ENCODE data around the gene MAFB.

DNA sequence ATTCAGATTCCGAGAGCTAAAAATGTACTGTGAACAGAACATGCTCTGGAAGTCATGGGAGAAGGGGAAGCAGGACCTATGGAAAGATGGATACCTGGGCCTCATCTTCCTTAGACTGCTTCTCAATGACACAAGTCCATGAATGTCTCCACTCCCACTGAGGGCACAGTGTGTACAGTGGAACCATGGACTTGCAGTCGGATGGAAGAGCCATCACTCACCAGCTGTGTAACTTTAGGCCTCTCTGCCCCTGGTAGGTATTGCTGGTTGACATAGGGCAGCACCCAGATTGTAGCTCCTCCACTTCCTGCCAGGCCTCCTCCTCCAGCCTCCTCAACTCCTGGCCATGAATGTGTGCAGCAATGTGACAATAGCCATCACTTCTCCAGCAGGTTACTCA, 52.5 kb downstream of the MAFB start:
- TF ChIP-seq, protein P1, sequence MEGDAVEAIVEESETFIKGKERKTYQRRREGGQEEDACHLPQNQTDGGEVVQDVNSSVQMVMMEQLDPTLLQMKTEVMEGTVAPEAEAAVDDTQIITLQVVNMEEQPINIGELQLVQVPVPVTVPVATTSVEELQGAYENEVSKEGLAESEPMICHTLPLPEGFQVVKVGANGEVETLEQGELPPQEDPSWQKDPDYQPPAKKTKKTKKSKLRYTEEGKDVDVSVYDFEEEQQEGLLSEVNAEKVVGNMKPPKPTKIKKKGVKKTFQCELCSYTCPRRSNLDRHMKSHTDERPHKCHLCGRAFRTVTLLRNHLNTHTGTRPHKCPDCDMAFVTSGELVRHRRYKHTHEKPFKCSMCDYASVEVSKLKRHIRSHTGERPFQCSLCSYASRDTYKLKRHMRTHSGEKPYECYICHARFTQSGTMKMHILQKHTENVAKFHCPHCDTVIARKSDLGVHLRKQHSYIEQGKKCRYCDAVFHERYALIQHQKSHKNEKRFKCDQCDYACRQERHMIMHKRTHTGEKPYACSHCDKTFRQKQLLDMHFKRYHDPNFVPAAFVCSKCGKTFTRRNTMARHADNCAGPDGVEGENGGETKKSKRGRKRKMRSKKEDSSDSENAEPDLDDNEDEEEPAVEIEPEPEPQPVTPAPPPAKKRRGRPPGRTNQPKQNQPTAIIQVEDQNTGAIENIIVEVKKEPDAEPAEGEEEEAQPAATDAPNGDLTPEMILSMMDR (conservative IDR thresholded peaks at IDR 0.05 in 1 of 2, IDR thresholded peaks at IDR 0.05 in 1 of 2; ENCODE audit: low read depth in 1 of 2, low read length in 2 of 2), result no peak
- TF ChIP-seq EZH2 (IDR thresholded peaks at IDR 0.05; ENCODE audit: low read length, missing control alignments), result no peak

Data from fibroblast of lung (primary cell).